Kidney capillary endothelial cell (primary cell): ENCODE results near the gene PYURF.
"Not testable (repeated sequence)": the region's sequence is repeated elsewhere in the genome, so short reads cannot be mapped to it uniquely, and the experiment has no call there.

Experiments
- DNase-seq: peaks from one replicate; pipeline ENCODE4 v3.0.0-alpha.2; 2018; ENCODE audit warnings: low spot score

Gene PYURF, protein sequence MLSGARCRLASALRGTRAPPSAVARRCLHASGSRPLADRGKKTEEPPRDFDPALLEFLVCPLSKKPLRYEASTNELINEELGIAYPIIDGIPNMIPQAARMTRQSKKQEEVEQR

DNA sequence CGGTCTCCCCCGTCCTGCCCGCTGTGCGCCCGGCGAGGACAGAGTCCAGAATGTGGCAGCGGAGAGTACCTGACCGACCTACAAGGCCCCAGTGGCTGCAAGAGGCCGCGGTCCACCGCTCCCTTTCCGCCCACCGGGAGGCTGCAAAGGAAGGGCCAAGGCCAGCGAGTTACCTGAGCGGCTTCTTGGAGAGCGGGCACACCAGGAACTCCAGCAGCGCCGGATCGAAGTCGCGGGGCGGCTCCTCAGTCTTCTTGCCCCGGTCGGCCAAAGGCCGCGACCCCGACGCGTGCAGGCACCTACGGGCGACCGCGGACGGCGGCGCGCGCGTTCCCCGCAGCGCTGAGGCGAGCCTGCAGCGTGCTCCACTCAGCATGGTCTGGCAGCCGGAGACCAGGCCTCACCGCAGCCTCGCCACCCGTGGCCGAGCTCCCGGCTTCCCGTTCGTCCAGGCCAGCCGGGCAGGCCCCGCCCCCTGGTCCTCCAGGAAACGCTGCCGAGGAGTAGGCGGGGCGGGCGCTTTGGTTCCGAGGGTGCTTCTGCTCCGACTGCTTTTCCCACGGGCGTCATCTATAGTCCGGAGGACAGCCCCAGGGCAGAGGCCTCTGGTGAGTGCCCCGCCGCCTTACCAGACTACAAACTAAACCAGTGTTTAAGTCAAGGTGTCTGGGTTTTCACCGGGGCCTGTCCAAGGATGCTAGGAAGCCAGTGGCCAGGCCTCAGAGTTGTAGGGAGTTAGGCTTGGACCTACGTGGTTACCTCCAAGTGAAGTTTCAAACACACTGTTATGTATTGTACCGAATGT, at the start of gene PYURF:
PYURF (minus strand) TSS at position 452 of the 805 bp plus-strand sequence; CDS start at position 376, 76 bp downstream.
- DNase-seq = peak; percentile 80

DNA sequence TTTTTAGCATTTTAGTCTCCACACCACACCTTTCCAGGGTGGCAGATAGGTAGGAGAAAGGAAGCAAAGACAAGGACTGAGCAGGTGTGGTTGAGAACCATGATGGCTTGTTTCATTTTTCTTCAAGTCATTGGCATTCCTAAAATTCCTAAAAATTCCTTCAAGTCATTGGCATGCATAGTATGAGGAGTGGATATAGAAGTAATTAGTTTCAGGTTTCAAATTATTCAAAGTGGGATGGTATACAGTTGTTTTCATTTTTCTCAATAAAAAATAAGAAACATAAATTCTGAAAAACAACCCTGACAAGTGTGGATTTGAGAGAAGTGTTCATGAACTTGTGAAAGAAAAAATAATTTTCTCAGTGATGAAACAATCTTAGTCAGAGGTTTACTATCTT, 46.4 kb upstream of the PYURF start:
- no peak for DNase-seq

- DNase-seq = no peak
These were observed 44.0 kb upstream of the PYURF start for GRCh38 chr4:88567591-88567990.

DNA sequence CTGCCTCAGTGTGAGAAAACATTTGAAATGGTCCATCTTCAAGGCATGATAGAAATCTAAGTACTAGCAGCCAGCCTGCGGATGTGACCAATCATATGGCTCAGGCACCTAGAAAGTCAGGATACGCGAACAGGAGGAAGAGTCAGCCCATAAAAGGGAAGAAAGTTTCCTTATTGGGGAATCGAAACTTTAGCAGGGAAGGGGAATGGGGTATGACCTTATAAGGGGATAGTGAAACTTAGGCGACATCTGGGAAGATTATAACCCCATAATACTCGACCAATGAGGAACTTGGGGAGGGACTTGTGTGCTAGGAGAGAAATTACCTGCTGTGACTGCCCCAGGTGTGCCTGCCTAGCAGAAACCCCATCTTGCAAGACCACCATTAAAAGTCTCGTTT, 26.2 kb upstream of the PYURF start:
- DNase-seq = no peak

GRCh38 chr4:88539322-88540068, 15.9 kb upstream of the PYURF start:
- DNase-seq = not testable (repeated sequence)

- no peak for DNase-seq
These were observed 14.1 kb upstream of the PYURF start for GRCh38 chr4:88537709-88538108.

DNA sequence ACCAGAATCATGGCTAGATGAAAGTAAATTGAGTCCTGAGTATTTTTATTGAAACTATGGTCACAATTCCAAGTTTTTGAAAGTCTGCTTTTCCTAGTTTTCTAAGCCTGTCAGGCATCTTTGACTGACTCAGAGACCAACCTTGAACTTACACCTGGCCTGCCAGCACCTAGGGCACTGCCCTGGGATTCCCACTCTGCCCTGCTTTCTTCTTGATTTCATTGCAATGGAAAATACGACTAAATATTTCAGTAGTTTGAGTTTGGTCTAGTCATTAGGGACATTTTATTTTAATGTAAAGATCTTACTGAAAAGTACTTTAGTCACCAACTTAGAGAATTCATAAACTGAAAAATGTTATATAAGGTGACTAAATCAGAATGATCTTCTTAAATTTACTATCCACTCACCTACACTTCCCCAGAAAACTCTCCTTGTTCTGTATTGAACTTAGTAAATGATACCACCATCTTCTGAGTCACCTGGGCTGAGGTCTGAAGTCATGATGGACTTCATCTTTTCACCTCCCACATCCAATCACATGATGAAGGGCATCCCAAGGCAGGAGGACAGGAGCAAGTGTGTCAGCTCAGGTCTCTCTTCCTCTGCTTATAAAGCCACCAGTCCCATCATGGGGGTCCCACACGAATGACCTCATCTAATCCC, 11.6 kb upstream of the PYURF start:
- DNase-seq = no peak

DNA sequence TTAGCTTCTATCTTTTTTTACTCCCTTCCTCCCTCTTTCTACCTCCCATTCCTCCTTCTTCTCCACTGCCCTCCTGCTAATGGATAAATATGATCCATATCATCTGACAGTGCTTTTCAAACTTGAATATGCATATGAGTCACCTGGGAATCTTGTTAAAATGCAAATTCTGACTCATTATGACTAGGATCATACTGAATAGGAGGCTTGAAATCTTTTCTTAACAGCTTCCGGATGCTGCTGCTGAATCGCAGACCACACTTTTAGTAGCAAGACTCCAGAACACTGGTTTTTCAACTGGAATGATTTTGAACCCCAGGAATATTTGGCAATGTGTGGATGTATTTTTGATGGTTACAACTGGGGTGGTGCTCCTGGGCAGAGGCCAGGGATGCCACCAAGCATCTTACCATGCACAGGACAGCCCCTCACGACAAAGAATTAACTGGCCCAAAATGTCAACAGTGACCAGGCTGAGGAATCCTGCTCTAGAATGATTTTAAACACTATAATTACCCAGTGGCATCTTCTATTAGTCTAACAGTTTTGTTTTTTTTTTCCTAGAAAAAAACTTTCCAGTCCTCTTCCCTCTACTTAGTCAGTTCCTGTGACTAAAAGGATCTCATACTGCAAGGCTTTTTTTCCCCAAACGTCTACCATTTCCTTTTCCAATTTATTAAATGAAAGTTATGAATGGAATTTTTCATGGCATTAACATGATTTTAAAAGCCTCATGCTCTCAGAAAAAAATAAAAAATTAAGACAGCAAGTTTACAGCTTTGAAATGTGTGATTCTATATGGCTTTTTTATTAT, 10.6 kb upstream of the PYURF start:
- DNase-seq = peak; percentile 94

DNA sequence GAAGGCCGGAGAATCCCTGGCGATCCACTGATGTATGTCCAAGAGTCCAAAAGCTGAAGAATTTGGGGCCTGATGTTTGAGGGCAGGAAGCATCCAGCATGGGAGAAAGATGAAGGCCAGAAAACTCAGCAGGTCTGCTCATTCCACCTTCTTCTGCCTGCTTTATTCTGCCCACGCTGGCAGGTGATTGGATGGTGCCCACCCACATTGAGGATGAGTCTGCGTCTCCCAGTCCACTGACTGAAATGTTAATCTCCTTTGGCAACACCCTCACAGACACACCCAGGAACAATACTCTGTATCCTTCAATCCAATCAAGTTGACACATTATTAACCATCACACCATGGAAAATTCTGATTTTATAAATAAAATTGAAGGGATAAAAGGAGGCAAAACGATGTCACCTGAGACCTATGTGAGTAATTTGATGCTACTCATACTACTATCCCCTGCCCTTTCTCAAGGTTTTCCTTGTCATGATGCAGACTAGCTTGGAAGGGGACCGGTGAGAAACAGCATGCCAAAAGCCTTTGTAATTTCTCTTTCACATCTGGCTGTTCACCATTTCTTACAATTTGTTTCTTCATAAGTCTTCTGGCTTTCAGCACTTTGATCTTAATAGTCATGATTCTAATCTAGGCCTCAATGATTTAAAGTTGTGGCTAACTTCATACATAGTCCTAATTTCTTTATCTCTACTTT, 9.7 kb upstream of the PYURF start:
- no peak for DNase-seq

DNA sequence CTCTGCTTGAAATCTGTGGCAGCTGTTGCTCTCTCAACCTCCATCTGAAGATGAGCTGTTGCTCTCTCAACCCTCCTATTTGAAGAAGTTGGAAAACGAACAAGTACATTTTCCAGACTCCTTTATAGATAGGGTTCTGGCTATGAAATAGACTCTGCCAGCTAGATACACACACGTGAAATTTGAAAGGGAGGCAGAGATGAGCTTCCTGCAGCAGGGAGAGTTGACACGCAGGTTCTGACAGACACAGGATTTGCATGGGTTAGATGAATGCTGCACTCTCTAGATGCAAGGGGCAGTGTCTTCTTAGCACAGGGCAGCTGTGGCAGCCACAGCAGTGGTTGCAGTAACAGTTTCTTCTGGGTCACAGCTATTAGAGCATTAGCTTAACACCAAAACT, 8.0 kb upstream of the PYURF start:
- DNase-seq = no peak

DNA sequence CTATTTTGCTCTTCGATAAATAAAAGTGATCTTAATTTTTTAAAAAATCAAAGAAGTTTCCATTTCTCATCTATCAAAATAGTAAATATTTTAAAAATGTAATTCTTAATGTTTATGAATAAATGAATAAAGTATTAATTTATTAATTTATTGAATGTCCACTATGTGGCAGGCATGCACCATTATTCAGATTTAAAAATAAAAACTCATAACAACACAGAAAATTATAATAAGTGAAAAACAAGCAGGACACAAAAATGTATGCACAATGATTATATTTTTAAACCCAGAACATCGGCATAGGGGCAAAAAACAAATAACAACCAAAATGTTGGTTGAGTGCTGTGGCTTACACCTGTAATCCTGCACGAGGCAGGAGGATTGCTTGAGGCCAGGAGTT, 5.3 kb upstream of the PYURF start:
- DNase-seq = no peak

DNA sequence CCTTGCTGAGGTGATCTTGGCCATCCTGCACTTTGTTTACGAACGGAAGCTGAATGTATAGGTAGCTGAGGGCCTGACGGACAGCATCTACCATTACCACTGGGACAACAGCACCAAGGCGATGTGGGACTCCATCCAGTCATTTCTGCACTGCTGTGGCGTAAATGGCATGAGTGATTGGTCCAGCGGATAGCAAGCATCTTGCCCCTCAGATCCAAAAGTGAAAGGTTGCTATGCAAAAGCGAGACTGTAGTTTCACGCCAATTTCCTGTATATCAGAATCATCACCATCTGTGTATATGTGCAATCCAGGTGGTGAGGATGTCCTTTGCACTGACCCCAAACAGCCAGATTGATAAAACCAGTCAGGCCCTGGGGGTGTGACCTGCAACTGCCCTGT, 4.2 kb upstream of the PYURF start:
- no peak for DNase-seq

DNA sequence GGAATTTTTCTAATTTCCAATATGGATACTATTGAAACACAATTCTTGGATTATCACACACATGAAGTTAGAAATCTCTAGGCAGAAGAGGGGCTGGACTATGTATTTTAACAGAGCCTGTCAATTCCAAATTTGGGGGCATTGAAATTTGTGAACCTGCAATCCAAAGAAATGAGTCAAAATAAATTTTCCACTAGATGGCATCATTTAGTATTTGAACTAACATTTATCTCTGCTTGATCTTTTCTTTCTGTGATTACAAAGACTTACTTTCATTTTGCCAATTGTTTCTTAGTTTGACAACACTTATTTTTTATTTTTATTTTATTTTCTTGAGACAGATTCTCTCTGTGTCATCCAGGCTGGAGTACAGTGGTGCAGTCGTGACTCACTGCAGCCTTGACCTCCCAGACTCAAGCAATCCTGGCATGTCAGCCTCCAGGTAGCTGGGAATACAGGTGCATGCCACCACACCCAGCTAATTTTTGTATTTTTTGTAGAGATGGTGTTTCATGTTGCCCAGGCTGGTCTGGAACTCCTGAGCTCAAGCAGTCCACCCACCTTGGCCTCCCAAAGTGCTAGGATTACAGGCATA, 2.7 kb upstream of the PYURF start:
- DNase-seq = no peak

- no peak for DNase-seq
These were observed 595 bp upstream of the PYURF start for GRCh38 chr4:88524171-88524570.

DNA sequence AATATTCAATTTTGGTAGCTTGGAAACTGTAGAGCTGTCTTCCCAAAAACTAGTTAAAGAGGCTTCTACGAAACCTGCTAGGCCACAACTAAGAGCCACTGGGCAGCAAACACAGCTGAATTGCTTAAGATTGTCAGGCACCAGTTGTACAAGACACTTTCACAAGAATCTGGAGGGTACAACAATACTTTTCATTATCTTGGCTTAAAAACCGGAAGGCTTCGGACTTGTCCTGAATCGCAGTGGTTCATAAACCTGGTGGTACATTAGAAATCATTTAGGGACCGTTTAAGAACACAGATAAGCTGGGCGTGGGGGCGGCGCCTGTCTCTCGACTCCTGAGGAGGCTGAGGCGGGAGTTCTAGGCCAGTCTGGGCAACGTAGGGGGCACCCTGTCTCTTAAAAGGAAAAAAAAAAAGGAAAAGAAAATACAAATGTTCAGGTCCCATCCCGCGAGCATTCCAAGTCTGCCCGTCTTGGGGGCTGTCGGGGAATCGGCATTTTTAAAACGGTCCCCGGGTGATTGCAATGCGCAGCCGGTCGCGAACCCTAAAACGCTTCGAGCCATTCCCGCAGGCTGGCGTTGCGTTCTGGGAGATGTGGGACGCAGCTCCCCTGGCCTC, 763 bp downstream of the PYURF start:
- DNase-seq = no peak

- no peak for DNase-seq
These were observed 4.7 kb downstream of the PYURF start for GRCh38 chr4:88518911-88519310.

DNA sequence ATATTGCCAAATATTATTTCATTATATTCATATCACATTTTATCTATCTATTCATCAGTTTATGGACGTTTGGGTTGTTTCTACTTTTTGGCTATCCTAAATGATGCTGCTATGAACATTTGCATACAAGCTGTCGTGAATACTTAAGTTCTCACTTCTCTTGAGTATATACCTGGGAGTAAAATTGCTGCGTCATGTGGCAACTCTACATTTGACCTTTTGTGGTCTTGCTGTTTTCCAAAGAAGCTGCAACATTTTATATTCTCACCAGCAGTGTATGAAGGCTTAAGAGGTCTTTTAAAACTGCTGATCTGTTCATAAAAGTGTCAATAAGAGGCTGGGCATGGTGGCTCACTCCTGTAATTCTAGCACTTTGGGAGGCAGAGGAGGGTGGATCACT, 5.8 kb downstream of the PYURF start:
- no peak for DNase-seq

- DNase-seq = no peak
These were observed 6.8 kb downstream of the PYURF start for GRCh38 chr4:88516746-88517145.

GRCh38 chr4:88514557-88515511, 8.7 kb downstream of the PYURF start:
- no peak for DNase-seq
